ENCODE data around the gene UQCR10.
A peak's percentile ranks its signal among the peaks of the same experiment; 100 is the strongest.

UQCR10 gene

DNA sequence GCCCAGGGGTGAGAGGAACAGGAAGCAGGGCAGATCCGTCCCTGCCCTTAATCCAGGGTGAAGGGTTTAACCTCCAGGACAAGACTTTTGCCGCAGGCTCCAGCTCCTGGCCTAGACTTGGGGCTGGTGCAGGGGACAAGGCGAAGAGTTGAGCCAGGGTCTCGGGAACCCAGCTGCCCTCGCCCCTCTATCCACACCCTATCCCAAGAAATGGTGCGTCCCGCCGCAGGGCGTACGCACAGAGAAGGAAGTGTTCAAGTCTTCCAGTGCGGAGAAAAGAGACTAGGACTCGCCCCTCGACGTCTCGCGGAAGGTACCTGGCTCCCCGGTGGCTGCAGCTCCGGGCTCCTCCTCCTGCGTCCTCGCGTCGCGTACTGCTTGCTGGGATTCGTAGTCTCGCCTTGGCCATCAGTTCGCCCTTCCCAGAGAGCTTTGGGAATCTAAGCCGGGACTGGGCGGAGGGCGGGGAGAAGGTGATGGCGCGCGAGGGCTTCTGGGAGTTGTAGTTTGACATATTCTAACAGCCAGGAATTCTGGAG is 468 bp upstream of the UQCR10 start, which contains the start of gene ZMAT5:
TSS of gene ZMAT5 (minus strand) at position 376 of the 539 bp plus-strand sequence. CDS start 18,463 bp downstream, outside the sequence.
- H3K4me1 ChIP-seq, result no peaks in the 10 kb centered on the region
- H3K9ac ChIP-seq, result peak within 1 kb of the TSS; percentile 89
- H3K79me2 ChIP-seq, result peaks cover 10% of the 10 kb centered on the region
- peak within 1 kb of the TSS; percentile 95 for H3K27ac ChIP-seq
- H3K27me3 ChIP-seq (ENCODE audit: control insufficient read depth, insufficient read depth, low read length), result no peaks in the 10 kb centered on the region
- H3K36me3 ChIP-seq (ENCODE audit: control insufficient read depth, insufficient read depth, low read length), result no peaks in the 10 kb centered on the region
- H3K4me2 ChIP-seq (ENCODE audit: low read length), result peak within 1 kb of the TSS; percentile 98
- peak within 1 kb of the TSS; percentile 98 for H3K4me3 ChIP-seq (ENCODE audit: low read depth, low read length)
- TF ChIP-seq, protein P1, sequence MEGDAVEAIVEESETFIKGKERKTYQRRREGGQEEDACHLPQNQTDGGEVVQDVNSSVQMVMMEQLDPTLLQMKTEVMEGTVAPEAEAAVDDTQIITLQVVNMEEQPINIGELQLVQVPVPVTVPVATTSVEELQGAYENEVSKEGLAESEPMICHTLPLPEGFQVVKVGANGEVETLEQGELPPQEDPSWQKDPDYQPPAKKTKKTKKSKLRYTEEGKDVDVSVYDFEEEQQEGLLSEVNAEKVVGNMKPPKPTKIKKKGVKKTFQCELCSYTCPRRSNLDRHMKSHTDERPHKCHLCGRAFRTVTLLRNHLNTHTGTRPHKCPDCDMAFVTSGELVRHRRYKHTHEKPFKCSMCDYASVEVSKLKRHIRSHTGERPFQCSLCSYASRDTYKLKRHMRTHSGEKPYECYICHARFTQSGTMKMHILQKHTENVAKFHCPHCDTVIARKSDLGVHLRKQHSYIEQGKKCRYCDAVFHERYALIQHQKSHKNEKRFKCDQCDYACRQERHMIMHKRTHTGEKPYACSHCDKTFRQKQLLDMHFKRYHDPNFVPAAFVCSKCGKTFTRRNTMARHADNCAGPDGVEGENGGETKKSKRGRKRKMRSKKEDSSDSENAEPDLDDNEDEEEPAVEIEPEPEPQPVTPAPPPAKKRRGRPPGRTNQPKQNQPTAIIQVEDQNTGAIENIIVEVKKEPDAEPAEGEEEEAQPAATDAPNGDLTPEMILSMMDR (IDR thresholded peaks at IDR 0.05), result no peak
- H3K9me3 ChIP-seq (ENCODE audit: control insufficient read depth, low read length), result no peaks in the 10 kb centered on the region
- H2AFZ ChIP-seq, result peak within 1 kb of the TSS; percentile 93

DNA sequence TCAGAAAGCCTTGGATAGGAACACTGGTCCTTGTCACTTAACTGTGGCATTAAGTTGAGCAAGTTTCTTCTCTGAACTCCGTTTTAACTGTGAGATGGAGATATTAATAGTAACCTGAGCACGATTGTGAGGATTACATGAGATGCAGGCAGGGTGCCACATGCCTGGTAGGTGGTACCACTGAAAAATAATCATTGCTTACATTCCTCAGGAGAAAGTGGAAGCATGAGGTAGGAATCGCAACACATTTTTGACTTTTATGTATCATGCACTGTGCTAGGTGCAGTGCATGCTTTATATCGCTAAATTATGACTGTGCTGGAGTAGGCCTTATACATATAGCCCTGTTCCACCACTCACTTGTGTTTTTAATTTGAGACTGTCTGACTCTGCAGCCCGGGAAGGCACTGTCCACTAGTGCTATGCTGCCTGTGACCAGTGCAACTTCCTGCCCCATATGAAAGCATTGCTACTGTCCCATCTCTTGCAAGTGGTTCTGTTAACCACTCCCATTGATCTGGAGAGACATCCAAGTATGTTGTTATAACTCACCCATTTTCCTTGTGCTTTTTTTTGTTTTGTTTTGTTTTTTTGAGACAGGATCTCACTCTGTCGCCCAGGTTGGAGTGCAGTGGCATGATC is 1.0 kb downstream of the UQCR10 start:
- peak overlapping the region; percentile 95 for H3K27ac ChIP-seq

DNA sequence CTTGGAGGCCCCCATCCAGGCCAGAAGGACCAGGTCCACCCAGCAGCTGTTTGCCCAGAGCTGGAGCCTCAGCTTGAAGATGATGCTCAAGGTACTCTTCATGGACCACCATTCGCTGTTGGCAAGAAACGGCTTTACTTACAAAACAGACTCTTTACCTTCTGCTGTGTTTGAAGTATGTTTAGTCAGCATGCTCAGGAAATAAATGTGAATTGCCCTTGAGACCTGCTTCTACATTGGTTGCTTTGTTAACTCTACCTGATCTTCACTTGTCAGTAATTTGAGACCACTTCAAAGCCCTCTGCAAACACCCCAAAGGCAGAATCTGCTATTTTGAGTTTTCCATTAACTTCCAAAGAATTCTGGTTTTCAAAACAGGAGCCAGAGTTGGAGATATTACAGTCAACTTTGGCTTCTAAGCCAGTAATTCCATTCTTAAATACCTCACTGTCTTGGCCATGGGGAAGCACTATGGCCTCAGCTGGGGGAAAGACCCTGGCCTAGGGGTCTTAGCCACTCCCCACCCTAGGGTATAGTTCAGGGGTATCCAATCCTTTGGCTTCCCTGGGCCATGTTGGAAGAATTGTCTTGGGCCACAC is 2.7 kb downstream of the UQCR10 start:
- Histone ChIP-seq H3K4me1 (no peaks in the 10 kb centered on the region), H2AFZ (no peak overlapping the region), H3K4me3 (ENCODE audit: low read depth, low read length) (no peak overlapping the region), H3K4me2 (ENCODE audit: low read length) (no peak overlapping the region), H3K36me3 (ENCODE audit: control insufficient read depth, insufficient read depth, low read length) (no peaks in the 10 kb centered on the region), H3K79me2 (peaks cover 10% of the 10 kb centered on the region), H3K9ac (no peak overlapping the region), H3K27ac (no peak overlapping the region), H3K9me3 (ENCODE audit: control insufficient read depth, low read length) (no peaks in the 10 kb centered on the region), H3K27me3 (ENCODE audit: control insufficient read depth, insufficient read depth, low read length) (no peaks in the 10 kb centered on the region)
- TF ChIP-seq, protein P1 (IDR thresholded peaks at IDR 0.05), result no peak

More for the DNA sequence above, 1.0 kb downstream of the UQCR10 start:
- Histone ChIP-seq H3K4me1 (no peaks in the 10 kb centered on the region), H3K36me3 (ENCODE audit: control insufficient read depth, insufficient read depth, low read length) (no peaks in the 10 kb centered on the region), H2AFZ (no peak overlapping the region), H3K9ac (no peak overlapping the region), H3K4me3 (ENCODE audit: low read depth, low read length) (peak overlapping the region; percentile 98), H3K9me3 (ENCODE audit: control insufficient read depth, low read length) (no peaks in the 10 kb centered on the region), H3K79me2 (peaks cover 10% of the 10 kb centered on the region), H3K27me3 (ENCODE audit: control insufficient read depth, insufficient read depth, low read length) (no peaks in the 10 kb centered on the region), H3K4me2 (ENCODE audit: low read length) (peak overlapping the region; percentile 98)
- TF ChIP-seq, protein P1 (IDR thresholded peaks at IDR 0.05), result no peak

DNA sequence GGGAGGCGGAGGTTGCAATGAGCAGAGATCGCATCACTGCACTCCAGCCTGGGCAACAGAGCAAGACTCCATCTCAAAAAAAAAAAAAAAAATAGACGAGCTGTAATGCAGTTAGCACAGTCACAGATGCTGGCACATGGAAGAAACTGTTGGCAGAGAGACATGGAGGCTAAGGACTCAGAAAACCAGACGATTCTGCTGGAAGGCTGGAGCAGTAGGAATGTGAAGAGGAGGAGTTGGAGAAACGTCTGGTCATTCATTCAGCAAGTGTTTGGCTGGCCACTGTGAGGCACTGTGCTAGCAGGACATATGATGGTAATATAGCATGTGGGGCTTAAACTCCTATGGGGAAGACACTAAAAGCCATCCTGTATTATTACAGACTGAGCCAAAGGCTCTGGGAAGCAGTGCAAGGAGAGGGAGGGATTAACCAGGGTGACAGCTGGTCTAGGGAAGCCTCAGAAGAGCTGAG is 5.0 kb downstream of the UQCR10 start:
- no peak overlapping the region for H2AFZ ChIP-seq
- no peak overlapping the region for H3K4me3 ChIP-seq (ENCODE audit: low read depth, low read length)
- no peaks in the 10 kb centered on the region for H3K4me1 ChIP-seq
- H3K27me3 ChIP-seq (ENCODE audit: control insufficient read depth, insufficient read depth, low read length), result no peaks in the 10 kb centered on the region
- no peak overlapping the region for H3K9ac ChIP-seq
- TF ChIP-seq, protein P1 (IDR thresholded peaks at IDR 0.05), result no peak
- peaks cover 6% of the 10 kb centered on the region for H3K79me2 ChIP-seq
- H3K9me3 ChIP-seq (ENCODE audit: control insufficient read depth, low read length), result no peaks in the 10 kb centered on the region
- no peak overlapping the region for H3K4me2 ChIP-seq (ENCODE audit: low read length)
- H3K27ac ChIP-seq, result no peak overlapping the region
- no peaks in the 10 kb centered on the region for H3K36me3 ChIP-seq (ENCODE audit: control insufficient read depth, insufficient read depth, low read length)
